Endothelial cell of umbilical vein (primary cell): ENCODE results near the gene FXYD6. TPM values are rescaled to one million over a fixed set of nuclear protein-coding genes. Genes with fewer than 3 reads are reported as not detected.

Source experiments
- BruUV-seq: library from RNA; stranded (reverse); fragments of 400-500 nt; replicated peaks from 2 replicates; lab custom pipeline; 2021; lab: Mats Ljungman, UMichigan
- CTCF ChIA-PET: fragments of 300-600, 350-600 bp; sonication (Branson Sonifier 250); formaldehyde crosslinking; loops from one replicate; lab custom pipeline; 2021; ENCODE audit warnings: antibody characterized with exemption, inconsistent platforms; lab: Charles Lee
- POLR2A ChIA-PET: fragments of 300-600, 350-600 bp; sonication (Branson Sonifier 250); formaldehyde crosslinking; loops from one replicate; lab custom pipeline; 2021; ENCODE audit warnings: antibody characterized with exemption, inconsistent platforms; lab: Charles Lee
- DNase-seq: peaks from one replicate; pipeline ENCODE4 v3.0.0-alpha.2; 2011; ENCODE audit warnings: low read depth, low spot score
- FAIRE-seq: peaks from 2 replicates; lab custom pipeline; 2011; peaks lifted over from hg19 to GRCh38; lab: Jason Lieb, UNC
- H2AFZ ChIP-seq: 2 replicates; pipeline ENCODE4 v1.6.0; 2012; ENCODE audit warnings: low read depth, low read length, control low read depth, inconsistent platforms
- H3K27ac ChIP-seq: 2 replicates; pipeline ENCODE4 v1.5.1; 2011; ENCODE audit warnings: low read depth, mild to moderate bottlenecking, control low read depth, low read length, moderate library complexity; ENCODE audit not compliant: insufficient read depth
- H3K27me3 ChIP-seq, 2 experiments: 2 replicates each; pipeline versions ENCODE4 v1.6.0 to v1.6.1; 2011; ENCODE audit warnings: low read length in 2 of 2, mixed read lengths in 1 of 2; ENCODE audit not compliant: control insufficient read depth in 2 of 2, insufficient read depth in 2 of 2
- H3K36me3 ChIP-seq, 2 experiments: 2 replicates in 1 of 2; 3 replicates in 1 of 2; pipeline ENCODE4 v1.5.1; 2011; ENCODE audit warnings: low read length in 2 of 2, mild to moderate bottlenecking in 1 of 2, moderate library complexity in 1 of 2; ENCODE audit not compliant: control insufficient read depth in 2 of 2, insufficient read depth in 2 of 2; ENCODE audit errors: extremely low read depth in 1 of 2
- H3K4me1 ChIP-seq: 3 replicates; pipeline ENCODE4 v1.5.1; 2011; ENCODE audit warnings: mild to moderate bottlenecking, low read length; ENCODE audit not compliant: control insufficient read depth, insufficient read depth; ENCODE audit errors: extremely low read depth
- H3K4me2 ChIP-seq: 2 replicates; pipeline ENCODE4 v1.6.1; 2011; ENCODE audit warnings: low read length, control low read depth, mixed read lengths; ENCODE audit not compliant: insufficient read depth
- H3K4me3 ChIP-seq, 3 experiments: fragments of 200-600 bp in 1 of 3; sonication (generic), shearing (Covaris generic) in 1 of 3; replicated peaks in 1 of 3; 2 replicates each; pipeline ENCODE4 v1.5.1; 2011 to 2016; ENCODE audit warnings: control low read depth in 3 of 3, low read length in 3 of 3, mild to moderate bottlenecking in 2 of 3, inconsistent platforms in 1 of 3, low read depth in 1 of 3, moderate library complexity in 1 of 3; ENCODE audit not compliant: insufficient read depth in 1 of 3
- H3K79me2 ChIP-seq: 2 replicates; pipeline ENCODE4 v1.6.0; 2012; ENCODE audit warnings: low read length, inconsistent platforms; ENCODE audit not compliant: control insufficient read depth, insufficient read depth
- H3K9ac ChIP-seq: replicated peaks from 2 replicates; pipeline ENCODE3; 2011; ENCODE audit warnings: low read length, control low read depth; ENCODE audit not compliant: insufficient read depth; ENCODE audit errors: extremely low read depth
- H3K9me1 ChIP-seq: replicated peaks from 3 replicates; pipeline ENCODE4 v1.6.0; 2011; ENCODE audit warnings: mild to moderate bottlenecking, low read length; ENCODE audit not compliant: control insufficient read depth, insufficient read depth; ENCODE audit errors: extremely low read depth
- H3K9me3 ChIP-seq: replicated peaks from 2 replicates; pipeline ENCODE4 v1.5.1; 2012; ENCODE audit warnings: low read length, inconsistent platforms; ENCODE audit not compliant: control insufficient read depth, insufficient read depth
- H4K20me1 ChIP-seq: replicated peaks from 2 replicates; pipeline ENCODE3; 2011; ENCODE audit warnings: mild to moderate bottlenecking, low read length; ENCODE audit not compliant: control insufficient read depth, insufficient read depth; ENCODE audit errors: extremely low read depth
- EZH2 ChIP-seq: IDR thresholded peaks from 2 replicates; pipeline ENCODE4 v1.6.1; 2012; ENCODE audit warnings: borderline replicate concordance, low read depth, mild to moderate bottlenecking, moderate library complexity, low read length, inconsistent platforms; ENCODE audit not compliant: severe bottlenecking
- FOS ChIP-seq: IDR thresholded peaks from 2 replicates; pipeline ENCODE4 v1.6.1; 2011; ENCODE audit warnings: mild to moderate bottlenecking, low read length, moderate library complexity, borderline replicate concordance; ENCODE audit not compliant: insufficient read depth
- GATA2 ChIP-seq: IDR thresholded peaks from 2 replicates; pipeline ENCODE4 v1.7.0; 2011; ENCODE audit warnings: low read depth, mild to moderate bottlenecking, moderate library complexity, mixed read lengths, low read length; ENCODE audit not compliant: insufficient read length, insufficient read depth
- JUN ChIP-seq: IDR thresholded peaks from 2 replicates; pipeline ENCODE4 v1.6.1; 2011; ENCODE audit warnings: borderline replicate concordance, low read depth; ENCODE audit not compliant: insufficient read length, insufficient read depth
- POLR2A ChIP-seq: IDR thresholded peaks from 2 replicates; pipeline ENCODE4 v1.6.1; 2012; ENCODE audit warnings: low read depth, mild to moderate bottlenecking, control low read depth, low read length
- POLR2AphosphoS5 ChIP-seq: IDR thresholded peaks from 2 replicates; pipeline ENCODE4 v1.6.1; 2012; ENCODE audit warnings: low read depth, mild to moderate bottlenecking, control low read depth, low read length, moderate library complexity; ENCODE audit not compliant: insufficient read depth
- dilution Hi-C: fragments of 300-500 bp; cut with MboI; formaldehyde crosslinking; loops from one replicate; pipeline ENCODE4 v1.15.0; 2019; ENCODE audit warnings: low sequenced_read_pairs; ENCODE audit not compliant: extremely low pct_ligation_motif_present
- intact Hi-C: fragments of 100-400 bp; cut with micrococcal nuclease; formaldehyde crosslinking; loops from one replicate; pipeline ENCODE4 v1.10.0; 2022
- polyA plus RNA-seq, 4 experiments: library from polyadenylated mRNA; depleted of rRNA in 3 of 4; stranded (reverse) in 3 of 4; unstranded in 1 of 4; fragments of >200 nt; gene quantifications; 2 replicates each; pipeline versions ENCODE4 v1.2.1 to v1.2.3, GENCODE V29; 2011 to 2012; ENCODE audit warnings: missing spikeins in 1 of 4
- total RNA-seq: library from RNA; stranded (reverse); gene quantifications from 2 replicates; pipeline ENCODE4 v1.2.3, GENCODE V29; 2021
- TF ChIP-seq, protein P1 (sequence below): IDR thresholded peaks from 2 replicates; pipeline ENCODE4 v1.6.1; 2011; ENCODE audit not compliant: insufficient read depth, insufficient read length

FXYD6 gene
- total and polyA plus RNA-seq, 2 donors (not counting 3 experiments of a cell fraction or from before 2014, with no cell fraction given): 1.4 to 8.7 TPM

DNA sequence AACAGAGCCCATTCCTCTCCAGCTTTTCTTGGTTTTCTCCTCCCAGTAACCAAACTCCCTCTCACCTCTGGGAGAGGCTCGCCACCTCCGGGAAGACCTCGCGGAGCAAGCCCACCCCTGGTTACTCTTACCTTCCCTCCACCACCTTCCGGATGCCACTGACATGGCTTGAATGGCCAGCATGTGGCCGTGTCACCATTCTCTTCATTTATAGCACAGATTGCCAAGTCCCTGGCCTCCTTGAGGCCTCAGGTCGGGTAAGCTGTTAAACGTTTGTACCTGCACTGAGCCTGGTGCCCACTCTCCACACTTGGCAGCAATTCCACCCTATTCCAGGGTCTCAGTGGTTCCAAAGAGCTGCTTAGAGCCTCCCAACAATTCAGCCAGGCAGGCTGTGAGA lies 43.9 kb downstream of the FXYD6 start:
- H3K27me3 ChIP-seq: peaks cover 0 to 4% of the 10 kb centered on the region in 2 experiments
- intact Hi-C loops (no loop called here), dilution Hi-C loops (no loop called here)
- no peaks in the 10 kb centered on the region for H3K9me1 ChIP-seq
- POLR2A ChIA-PET: no interaction called here
- H3K9me3 ChIP-seq: no peaks in the 10 kb centered on the region
- no TSS peak for BruUV-seq
- H2AFZ ChIP-seq: no peak overlapping the region
- TF ChIP-seq FOS: no peak
- TF ChIP-seq, protein P1, sequence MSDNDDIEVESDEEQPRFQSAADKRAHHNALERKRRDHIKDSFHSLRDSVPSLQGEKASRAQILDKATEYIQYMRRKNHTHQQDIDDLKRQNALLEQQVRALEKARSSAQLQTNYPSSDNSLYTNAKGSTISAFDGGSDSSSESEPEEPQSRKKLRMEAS: no peak
- TF ChIP-seq JUN: no peak
- no peak for TF ChIP-seq GATA2
- no peak for TF ChIP-seq POLR2AphosphoS5
- TF ChIP-seq POLR2A: no peak
- TF ChIP-seq EZH2: no peak
- H3K36me3 ChIP-seq: no peaks in the 10 kb centered on the region
- no peaks in the 10 kb centered on the region for H4K20me1 ChIP-seq
- no peaks in the 10 kb centered on the region for H3K79me2 ChIP-seq
- FAIRE-seq (no peak), DNase-seq (no peak)
- H3K4me3 ChIP-seq: no peak overlapping the region
- CTCF ChIA-PET: interaction anchor here (0.7 to 3.3 kb wide), 6 partner anchors 12 to 114 kb away, joined by 3 to 27 read pairs (median 6); no protein-coding TSS in a partner anchor
- peaks cover 13% of the 10 kb centered on the region for H3K4me1 ChIP-seq
- no peak overlapping the region for H3K4me2 ChIP-seq
- H3K27ac ChIP-seq: no peak overlapping the region
- H3K9ac ChIP-seq: no peak overlapping the region
